Nephron (organoid): ENCODE results near the gene PRKAR1B.

Experiments used
- H3K27ac Mint-ChIP-seq, 3 experiments: 2 replicates each; pipeline ENCODE4 v1.8.0; 2020; ENCODE audit warnings: mixed read lengths in 3 of 3, mild to moderate bottlenecking in 2 of 3, moderate library complexity in 1 of 3
- H3K27me3 Mint-ChIP-seq: 2 replicates; pipeline ENCODE4 v1.8.0; 2021; ENCODE audit warnings: low read depth, mild to moderate bottlenecking, moderate library complexity, mixed read lengths
- H3K36me3 Mint-ChIP-seq: 2 replicates; pipeline ENCODE4 v1.8.0; 2020; ENCODE audit warnings: low read depth, mixed read lengths
- H3K4me1 Mint-ChIP-seq: 2 replicates; pipeline ENCODE4 v1.8.0; 2020; ENCODE audit warnings: mixed read lengths
- H3K4me3 Mint-ChIP-seq, 3 experiments: 2 replicates each; pipeline ENCODE4 v1.8.0; 2020; ENCODE audit warnings: mild to moderate bottlenecking in 3 of 3, mixed read lengths in 3 of 3, moderate library complexity in 2 of 3
- H3K9me3 Mint-ChIP-seq: 2 replicates; pipeline ENCODE4 v1.8.0; 2020; ENCODE audit warnings: mixed read lengths
- TF ChIP-seq, protein P1 (sequence below), 3 experiments: fragments of 200-600 bp; sonication (generic); IDR thresholded peaks; one replicate each; pipeline ENCODE4 v1.5.0; 2021; ENCODE audit warnings: antibody characterized with exemption in 3 of 3; ENCODE audit not compliant: unreplicated experiment in 3 of 3

The PRKAR1B gene

DNA sequence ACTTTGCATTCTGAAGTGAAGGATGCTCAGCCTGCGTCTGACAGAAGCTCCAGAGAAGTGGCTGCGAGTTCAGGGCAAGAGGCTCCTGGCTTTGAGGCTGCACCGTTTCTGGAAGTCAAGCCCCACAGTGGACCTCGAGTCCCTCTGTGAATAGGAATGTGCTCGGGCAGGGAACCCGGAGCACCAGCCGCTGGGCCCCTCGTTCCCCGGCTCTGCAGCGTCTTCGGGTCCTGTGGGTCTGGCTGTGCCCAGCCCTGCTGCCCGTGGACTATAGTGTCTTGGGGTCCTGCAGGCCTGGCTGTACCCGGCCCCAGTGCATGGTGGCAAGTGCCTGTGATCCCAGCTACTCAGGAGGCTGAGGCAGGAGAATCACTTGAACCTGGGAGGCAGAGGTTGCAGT is 45.3 kb upstream of the PRKAR1B start:
- Mint-ChIP-seq H3K4me3 (no peak overlapping the region), H3K4me1 (peaks cover 35% of the 10 kb centered on the region), H3K9me3 (no peaks in the 10 kb centered on the region), H3K27ac (no peak overlapping the region), H3K36me3 (peaks cover 32% of the 10 kb centered on the region), H3K27me3 (peaks cover 8% of the 10 kb centered on the region)
- TF ChIP-seq, protein P1, sequence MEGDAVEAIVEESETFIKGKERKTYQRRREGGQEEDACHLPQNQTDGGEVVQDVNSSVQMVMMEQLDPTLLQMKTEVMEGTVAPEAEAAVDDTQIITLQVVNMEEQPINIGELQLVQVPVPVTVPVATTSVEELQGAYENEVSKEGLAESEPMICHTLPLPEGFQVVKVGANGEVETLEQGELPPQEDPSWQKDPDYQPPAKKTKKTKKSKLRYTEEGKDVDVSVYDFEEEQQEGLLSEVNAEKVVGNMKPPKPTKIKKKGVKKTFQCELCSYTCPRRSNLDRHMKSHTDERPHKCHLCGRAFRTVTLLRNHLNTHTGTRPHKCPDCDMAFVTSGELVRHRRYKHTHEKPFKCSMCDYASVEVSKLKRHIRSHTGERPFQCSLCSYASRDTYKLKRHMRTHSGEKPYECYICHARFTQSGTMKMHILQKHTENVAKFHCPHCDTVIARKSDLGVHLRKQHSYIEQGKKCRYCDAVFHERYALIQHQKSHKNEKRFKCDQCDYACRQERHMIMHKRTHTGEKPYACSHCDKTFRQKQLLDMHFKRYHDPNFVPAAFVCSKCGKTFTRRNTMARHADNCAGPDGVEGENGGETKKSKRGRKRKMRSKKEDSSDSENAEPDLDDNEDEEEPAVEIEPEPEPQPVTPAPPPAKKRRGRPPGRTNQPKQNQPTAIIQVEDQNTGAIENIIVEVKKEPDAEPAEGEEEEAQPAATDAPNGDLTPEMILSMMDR (IDR thresholded peaks at IDR 0.05; ENCODE audit: unreplicated experiment in 3 of 3), result no peak

DNA sequence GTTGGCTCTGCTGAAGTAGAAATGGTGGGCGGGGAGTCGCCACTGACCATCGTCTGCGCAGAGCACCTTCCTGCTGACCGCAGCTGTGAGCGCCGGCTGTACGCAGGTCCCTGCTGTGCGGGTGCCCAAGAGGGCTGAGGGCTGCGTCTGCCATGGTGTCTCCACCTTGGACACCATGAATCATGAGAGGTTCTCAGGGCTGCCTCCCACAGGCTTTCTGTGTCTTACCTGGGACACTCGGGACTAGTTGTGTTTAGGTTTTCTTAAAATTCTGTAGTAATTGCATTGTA is 44.9 kb upstream of the PRKAR1B start:
- peaks cover 8% of the 10 kb centered on the region for H3K27me3 Mint-ChIP-seq
- no peak overlapping the region for H3K4me3 Mint-ChIP-seq
- peaks cover 30% of the 10 kb centered on the region for H3K36me3 Mint-ChIP-seq
- H3K4me1 Mint-ChIP-seq, result peaks cover 34% of the 10 kb centered on the region
- peak overlapping the region; percentile 87 to 94 (median 93) for H3K27ac Mint-ChIP-seq
- TF ChIP-seq, protein P1 (IDR thresholded peaks at IDR 0.05; ENCODE audit: unreplicated experiment in 3 of 3), result no peak
- no peaks in the 10 kb centered on the region for H3K9me3 Mint-ChIP-seq

DNA sequence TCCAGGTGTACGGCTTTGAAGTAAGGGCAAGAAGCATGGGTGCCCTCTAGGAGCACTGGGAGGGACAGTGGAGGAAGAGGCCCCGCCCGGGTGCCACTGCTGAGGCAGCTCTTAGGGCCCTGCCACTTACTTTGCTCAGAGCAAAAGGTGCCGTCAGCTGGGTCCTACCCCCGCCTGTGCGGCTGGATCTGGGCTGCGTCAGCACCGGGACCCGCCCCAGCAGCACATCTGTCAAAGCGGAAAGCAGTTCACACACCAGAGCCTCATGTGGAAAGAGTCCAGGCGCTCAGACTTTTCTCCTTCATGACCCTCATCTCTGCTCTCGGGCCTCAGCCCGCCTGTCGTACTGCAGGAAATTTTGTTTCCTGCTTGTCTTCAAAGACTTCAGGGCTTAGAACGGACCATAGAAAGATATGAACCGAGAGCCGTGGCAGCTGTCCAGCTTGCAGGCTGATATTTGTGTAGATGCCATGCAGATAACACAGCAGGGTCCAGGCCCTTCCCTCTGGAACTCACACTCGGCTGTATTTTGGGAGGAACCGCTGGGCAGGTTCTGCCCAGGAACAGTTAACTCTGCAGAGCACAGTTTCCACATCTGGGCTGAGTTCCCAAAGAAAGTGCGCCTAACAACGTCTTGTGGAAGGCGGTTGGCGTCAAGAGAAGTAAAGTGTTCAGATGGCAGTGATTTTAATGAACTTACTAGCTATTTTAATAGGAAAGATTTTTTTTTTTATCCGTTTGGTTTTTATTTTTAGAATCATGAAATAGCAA is 44.3 kb upstream of the PRKAR1B start:
- TF ChIP-seq, protein P1 (IDR thresholded peaks at IDR 0.05; ENCODE audit: unreplicated experiment in 3 of 3), result no peak
- H3K27me3 Mint-ChIP-seq, result peaks cover 8% of the 10 kb centered on the region
- peak overlapping the region; percentile 0 to 46 (median 42) for H3K4me3 Mint-ChIP-seq
- no peaks in the 10 kb centered on the region for H3K9me3 Mint-ChIP-seq
- peaks cover 30% of the 10 kb centered on the region for H3K36me3 Mint-ChIP-seq
- peaks cover 31% of the 10 kb centered on the region for H3K4me1 Mint-ChIP-seq
- peak overlapping the region; percentile 87 to 94 (median 93) for H3K27ac Mint-ChIP-seq

DNA sequence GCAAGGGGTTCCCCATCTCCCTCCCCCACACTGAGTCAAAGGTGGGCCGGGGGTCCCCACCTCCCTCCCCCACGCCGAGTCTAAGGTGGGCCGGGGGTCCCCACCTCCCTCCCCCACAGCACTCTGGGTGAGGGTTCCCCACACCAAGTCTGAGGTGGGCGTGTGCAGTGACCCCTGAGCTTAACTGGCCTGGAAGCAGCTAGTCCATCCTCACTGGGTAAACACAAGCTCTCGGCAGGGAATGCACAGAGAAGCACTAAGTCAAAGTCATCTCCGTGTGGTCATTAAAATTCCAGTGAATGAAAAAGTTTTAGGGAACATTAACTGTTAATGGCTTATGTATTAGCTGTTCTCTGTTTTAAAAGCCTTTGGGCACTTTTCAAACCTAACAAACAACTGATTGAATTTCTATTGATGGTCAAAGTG is 43.7 kb upstream of the PRKAR1B start:
- H3K4me3 Mint-ChIP-seq, result peak overlapping the region; percentile 0 to 46 (median 42)
- H3K27ac Mint-ChIP-seq, result peak overlapping the region; percentile 87 to 94 (median 93)
- H3K36me3 Mint-ChIP-seq, result peaks cover 35% of the 10 kb centered on the region
- TF ChIP-seq, protein P1 (IDR thresholded peaks at IDR 0.05; ENCODE audit: unreplicated experiment in 3 of 3), result no peak
- H3K9me3 Mint-ChIP-seq, result no peaks in the 10 kb centered on the region
- peaks cover 31% of the 10 kb centered on the region for H3K4me1 Mint-ChIP-seq
- peaks cover 8% of the 10 kb centered on the region for H3K27me3 Mint-ChIP-seq

DNA sequence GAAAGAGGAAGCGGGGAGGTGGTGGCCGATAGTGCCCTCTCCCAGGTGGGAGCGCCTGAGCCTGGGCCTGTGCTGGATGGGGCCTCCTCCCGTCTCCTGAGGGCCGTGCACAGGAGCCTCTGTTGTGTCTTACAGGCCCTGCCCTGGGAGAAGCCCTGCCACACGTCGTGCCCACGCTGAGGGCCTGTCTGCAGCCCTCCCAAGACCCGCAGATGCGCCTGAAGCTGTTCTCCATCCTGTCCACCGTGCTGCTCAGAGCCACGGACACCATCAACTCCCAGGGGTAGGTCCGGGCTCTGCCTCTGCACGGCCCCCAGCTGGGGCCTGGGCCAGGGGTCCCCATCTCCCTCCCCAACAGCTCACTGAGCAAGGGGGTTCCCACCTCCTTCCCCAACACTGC is 43.3 kb upstream of the PRKAR1B start:
- Mint-ChIP-seq H3K4me3 (no peak overlapping the region), H3K27me3 (peaks cover 8% of the 10 kb centered on the region)

More for the DNA sequence above, 43.3 kb upstream of the PRKAR1B start:
- H3K36me3 Mint-ChIP-seq, result peaks cover 35% of the 10 kb centered on the region
- peaks cover 31% of the 10 kb centered on the region for H3K4me1 Mint-ChIP-seq
- TF ChIP-seq, protein P1 (IDR thresholded peaks at IDR 0.05; ENCODE audit: unreplicated experiment in 3 of 3), result no peak
- peak overlapping the region in 2 of 3 experiments; percentile 93 to 94 for H3K27ac Mint-ChIP-seq
- no peaks in the 10 kb centered on the region for H3K9me3 Mint-ChIP-seq
